Duodenal mucosa (tissue), 2 donors: ENCODE data around the gene NWD2.
"Not testable (repeated sequence)": the region's sequence is repeated elsewhere in the genome, so short reads cannot be mapped to it uniquely, and the experiment has no call there.

Experiments used
- H3K27ac ChIP-seq: one replicate; pipeline ENCODE4 v1.7.0; 2013; ENCODE audit warnings: low read depth, low read length
- H3K27me3 ChIP-seq, 2 donors: one replicate each; pipeline ENCODE4 v1.7.0; 2013; ENCODE audit warnings: low read length in 2 of 2, control low read depth in 1 of 2; ENCODE audit not compliant: insufficient read depth in 2 of 2, control insufficient read depth in 1 of 2
- H3K36me3 ChIP-seq, 2 donors: one replicate each; pipeline ENCODE4 v1.7.0; 2013; ENCODE audit warnings: low read length in 2 of 2, control low read depth in 1 of 2; ENCODE audit not compliant: insufficient read depth in 2 of 2, control insufficient read depth in 1 of 2
- H3K4me1 ChIP-seq, 2 donors: one replicate each; pipeline ENCODE4 v1.7.0; 2013; ENCODE audit warnings: low read length in 2 of 2, control low read depth in 1 of 2; ENCODE audit not compliant: insufficient read depth in 2 of 2, control insufficient read depth in 1 of 2
- H3K4me3 ChIP-seq, 2 donors: one replicate each; pipeline ENCODE4 v1.7.0; 2013; ENCODE audit warnings: low read length in 2 of 2, low read depth in 1 of 2
- H3K9ac ChIP-seq, 2 donors: one replicate each; pipeline ENCODE4 v1.7.0; 2013; ENCODE audit warnings: low read length in 2 of 2, low read depth in 1 of 2
- H3K9me3 ChIP-seq, 2 donors: one replicate each; pipeline ENCODE4 v1.7.0; 2013; ENCODE audit warnings: low read length in 2 of 2, control low read depth in 1 of 2; ENCODE audit not compliant: control insufficient read depth in 1 of 2

The NWD2 gene, protein sequence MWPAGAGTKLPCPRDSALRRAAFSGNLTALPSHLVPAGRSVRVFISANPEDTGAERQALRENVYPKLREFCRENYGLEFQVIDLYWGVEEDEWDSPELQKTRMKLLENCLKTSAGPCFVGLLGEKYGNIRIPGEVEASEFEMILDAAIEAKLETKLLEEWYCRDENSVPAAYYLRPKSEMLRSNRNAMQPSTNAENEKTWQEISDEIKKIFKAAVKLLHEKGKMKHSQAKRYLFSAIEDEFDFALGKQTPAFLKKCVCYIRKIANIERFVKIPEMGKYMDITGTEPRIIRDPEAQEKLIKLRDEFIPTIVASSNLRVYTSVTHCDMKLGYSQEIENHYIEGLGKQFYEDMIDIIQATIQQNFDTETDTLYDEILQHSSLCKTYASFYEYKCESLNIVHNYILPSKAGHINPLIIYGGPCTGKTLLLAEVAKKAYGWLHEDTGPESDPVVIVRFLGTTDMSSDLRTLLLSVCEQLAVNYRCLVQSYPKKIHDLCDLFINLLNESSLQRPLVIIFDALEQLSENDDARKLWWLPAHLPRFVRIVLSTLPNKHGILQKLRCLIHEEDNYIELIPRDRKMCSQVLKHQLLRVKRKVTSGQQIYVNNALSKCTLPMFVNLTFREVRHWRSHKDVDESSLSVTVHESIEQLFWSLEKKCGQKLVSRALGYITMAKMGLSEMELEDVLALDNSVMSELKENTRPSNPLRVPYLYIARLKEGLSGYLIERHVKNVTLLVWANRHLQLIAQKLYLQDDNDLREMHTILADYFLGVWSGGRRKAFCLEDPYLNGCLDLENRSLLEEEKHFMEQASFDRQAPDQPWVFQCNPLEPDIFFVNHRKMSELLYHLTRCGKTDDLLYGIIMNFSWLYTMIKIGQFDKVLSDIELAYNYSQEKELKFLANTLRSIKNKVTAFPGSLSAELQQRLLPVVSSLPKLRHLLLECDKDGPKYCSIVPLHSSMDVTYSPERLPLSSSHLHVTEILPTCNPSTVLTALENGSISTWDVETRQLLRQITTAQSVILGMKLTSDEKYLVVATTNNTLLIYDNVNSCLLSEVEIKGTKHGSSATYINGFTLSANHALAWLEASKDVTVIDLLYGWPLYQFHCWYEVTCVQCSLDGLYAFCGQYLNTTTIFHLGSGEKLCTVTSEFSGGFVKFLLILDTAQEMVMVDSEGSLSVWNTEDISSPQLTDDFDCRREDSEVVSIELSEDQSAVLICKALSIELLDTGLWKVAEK (N-terminal part only)

DNA sequence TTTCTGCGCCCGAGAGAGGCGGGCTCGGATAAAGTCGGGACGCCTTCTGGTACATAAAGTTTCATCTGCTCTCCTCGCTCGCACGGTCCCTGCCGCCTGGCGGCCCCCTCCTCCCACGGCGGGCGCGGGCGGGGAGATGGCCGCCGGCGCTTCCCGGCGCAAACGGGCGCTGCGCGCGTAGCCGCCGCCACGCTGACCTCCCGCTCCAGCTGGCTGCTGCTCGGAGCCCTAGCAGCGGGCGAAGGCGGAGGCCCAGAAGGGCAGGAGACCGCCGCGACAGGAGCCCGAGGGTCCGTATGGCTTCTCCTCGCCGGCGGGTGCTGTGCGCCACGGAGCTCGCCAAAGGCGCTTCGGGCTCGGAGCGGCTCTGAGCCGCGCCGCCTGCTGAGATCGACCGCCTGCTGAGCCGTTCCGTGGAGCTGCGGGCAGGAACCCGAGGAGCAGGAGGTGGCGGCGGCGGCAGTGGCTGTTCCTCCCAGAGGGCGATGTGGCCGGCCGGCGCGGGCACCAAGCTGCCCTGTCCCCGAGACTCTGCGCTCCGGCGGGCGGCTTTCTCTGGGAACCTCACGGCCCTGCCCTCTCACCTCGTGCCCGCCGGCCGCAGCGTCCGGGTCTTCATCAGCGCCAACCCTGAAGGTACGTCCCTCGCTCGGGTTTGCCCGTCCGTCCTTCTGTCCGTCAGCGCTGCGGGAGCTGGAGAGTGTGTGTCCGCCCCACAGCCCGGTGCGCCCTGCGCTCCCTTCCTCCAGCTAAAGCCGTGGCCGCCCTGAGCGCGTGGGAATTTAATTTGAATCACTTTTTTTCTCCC lies at the start of gene NWD2:
Gene NWD2, plus strand, starts transcription at position 161 of the 808 bp plus-strand sequence. Its CDS starts 325 bp downstream, at position 486.
- no peak within 1 kb of the TSS for H3K27ac ChIP-seq
- H3K4me3 ChIP-seq, result no peak within 1 kb of the TSS
- no peak within 1 kb of the TSS for H3K9ac ChIP-seq
- H3K4me1 ChIP-seq, result peaks cover 0 to 3% of the 10 kb centered on the region in 2 donors
- no peaks in the 10 kb centered on the region for H3K9me3 ChIP-seq
- no peaks in the 10 kb centered on the region for H3K36me3 ChIP-seq
- H3K27me3 ChIP-seq, result peaks cover 31 to 49% of the 10 kb centered on the region in 2 donors

DNA sequence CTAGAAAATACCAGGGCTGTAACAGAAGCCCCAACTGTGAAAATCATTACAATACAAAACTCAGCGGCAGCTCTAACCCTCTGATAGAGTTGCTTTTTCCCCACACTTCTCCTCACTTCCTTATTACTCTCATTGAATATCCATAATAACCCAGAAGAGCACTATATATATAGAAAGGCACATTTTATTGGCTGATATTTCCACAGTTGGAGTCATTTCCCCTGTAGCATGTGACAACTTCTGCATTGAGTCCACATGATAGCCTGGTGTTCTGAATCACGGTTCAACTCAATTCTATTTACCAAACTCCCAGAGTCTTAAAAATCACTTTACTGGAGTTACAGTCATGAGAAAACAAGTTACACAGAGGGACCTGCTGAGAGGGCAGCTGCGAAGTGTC lies 46.6 kb upstream of the NWD2 start:
- Histone ChIP-seq H3K4me1 (no peaks in the 10 kb centered on the region), H3K27me3 (no peaks in the 10 kb centered on the region), H3K27ac (no peak overlapping the region), H3K4me3 (no peak overlapping the region), H3K36me3 (no peaks in the 10 kb centered on the region), H3K9ac (no peak overlapping the region), H3K9me3 (no peaks in the 10 kb centered on the region)

DNA sequence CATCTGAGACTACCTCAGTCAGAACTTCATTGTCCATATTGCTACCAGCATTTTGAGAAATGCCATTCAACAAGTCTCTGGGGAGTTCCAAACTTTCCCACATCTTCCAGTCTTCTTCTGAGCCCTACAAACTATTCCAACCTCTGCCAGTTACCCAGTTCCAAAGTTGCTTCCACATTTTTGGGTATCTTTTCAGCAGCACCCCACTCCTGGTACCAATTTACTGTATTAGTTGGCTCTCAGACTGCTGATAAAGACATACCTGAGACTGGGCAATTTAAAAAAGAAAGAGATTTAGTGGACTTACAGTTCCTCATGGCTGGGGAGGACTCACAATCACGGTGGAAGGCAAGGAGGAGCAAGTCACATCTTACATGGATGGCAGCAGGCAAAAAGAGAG lies 39.8 kb upstream of the NWD2 start:
- H3K4me1 ChIP-seq, H3K4me3 ChIP-seq, H3K9ac ChIP-seq, H3K27me3 ChIP-seq, H3K36me3 ChIP-seq, H3K27ac ChIP-seq: not testable (repeated sequence)
- H3K9me3 ChIP-seq, result peaks cover 10 to 15% of the 10 kb centered on the region in 2 donors

DNA sequence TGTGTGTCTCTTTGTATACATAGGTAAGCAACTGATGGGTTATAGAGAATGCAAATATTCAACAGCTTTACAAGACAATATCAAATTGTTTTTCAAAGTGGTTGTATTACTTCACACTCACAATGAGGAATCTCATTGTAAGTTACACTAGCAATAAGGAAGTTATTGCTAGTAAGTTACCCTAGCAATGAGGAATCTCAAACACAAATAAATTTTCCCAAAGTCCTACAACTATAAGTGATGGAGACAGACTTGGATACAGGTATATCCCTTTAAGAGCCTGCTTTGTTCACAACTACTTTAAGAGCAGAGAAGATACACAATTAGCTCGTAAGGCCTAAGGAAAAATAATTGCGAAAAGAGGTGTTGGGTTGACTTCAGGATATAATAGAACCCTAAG lies 28.3 kb upstream of the NWD2 start:
- H3K27me3 ChIP-seq, result no peaks in the 10 kb centered on the region
- H3K4me1 ChIP-seq, result no peaks in the 10 kb centered on the region
- H3K4me3 ChIP-seq, result no peak overlapping the region
- no peaks in the 10 kb centered on the region for H3K36me3 ChIP-seq
- H3K9ac ChIP-seq, result no peak overlapping the region
- no peaks in the 10 kb centered on the region for H3K9me3 ChIP-seq
- no peak overlapping the region for H3K27ac ChIP-seq

DNA sequence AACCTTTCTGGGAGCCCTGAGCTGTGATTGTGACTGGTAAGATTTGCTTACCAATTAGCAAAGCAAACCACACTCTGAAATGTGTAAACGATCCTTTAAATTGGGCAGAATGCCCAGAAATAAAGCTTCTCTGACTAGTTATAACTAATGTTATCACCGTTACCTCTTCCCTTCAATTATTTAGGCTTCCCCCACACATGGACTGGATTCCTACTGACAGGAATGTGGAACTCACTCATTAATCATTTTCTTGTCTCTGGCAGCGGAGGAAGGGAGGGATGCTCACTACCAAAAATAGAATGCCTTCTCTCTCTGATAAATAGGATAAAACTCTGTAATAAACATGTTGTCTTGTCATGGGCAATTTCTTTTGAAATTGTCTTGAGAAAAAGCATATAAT lies 25.3 kb upstream of the NWD2 start:
- H3K36me3 ChIP-seq, result no peaks in the 10 kb centered on the region
- H3K4me3 ChIP-seq, result no peak overlapping the region
- H3K4me1 ChIP-seq, result no peaks in the 10 kb centered on the region
- no peaks in the 10 kb centered on the region for H3K27me3 ChIP-seq
- no peaks in the 10 kb centered on the region for H3K9me3 ChIP-seq
- H3K27ac ChIP-seq, result no peak overlapping the region
- H3K9ac ChIP-seq, result no peak overlapping the region

DNA sequence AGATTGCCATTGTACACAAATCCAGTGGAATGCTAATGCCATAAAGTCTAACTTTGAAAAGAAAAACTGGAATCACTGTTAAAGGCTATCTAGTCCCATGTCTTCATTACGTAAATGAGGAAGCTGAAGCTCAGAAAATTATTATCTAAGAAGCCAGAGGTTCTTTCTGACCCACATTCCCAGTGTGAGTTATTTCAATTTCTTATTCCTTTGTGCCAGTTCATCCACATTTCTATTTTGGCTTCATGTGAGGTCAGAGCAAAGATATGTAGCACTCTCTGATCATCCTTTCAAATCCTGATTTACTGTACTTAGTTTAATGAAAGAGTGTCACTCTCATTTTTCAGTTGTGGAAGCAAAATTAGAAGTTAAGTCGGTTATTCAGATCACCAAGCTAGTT lies 24.6 kb upstream of the NWD2 start:
- Histone ChIP-seq H3K4me1 (no peaks in the 10 kb centered on the region), H3K4me3 (no peak overlapping the region), H3K9ac (no peak overlapping the region)

DNA sequence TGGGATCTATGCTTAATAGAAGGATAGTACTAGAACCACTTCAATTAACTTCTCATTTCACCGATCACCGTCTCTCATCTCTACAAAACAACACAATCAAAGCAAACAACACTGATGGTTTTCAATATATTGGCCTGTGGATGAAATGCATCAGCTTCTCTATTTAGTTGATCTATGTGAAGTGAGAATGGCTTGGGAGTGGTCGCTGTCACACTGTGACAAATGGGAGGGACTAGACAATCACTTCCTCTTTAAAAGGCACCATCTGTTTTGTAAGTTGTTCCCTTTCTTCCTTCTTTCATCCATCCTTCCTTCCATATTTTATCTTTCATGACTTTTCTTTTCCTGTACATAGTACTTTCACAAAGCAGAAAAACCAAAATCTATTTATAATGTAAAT lies 23.9 kb upstream of the NWD2 start:
- Histone ChIP-seq H3K4me1 (no peaks in the 10 kb centered on the region), H3K36me3 (no peaks in the 10 kb centered on the region), H3K9ac (no peak overlapping the region), H3K27ac (no peak overlapping the region), H3K4me3 (no peak overlapping the region), H3K27me3 (no peaks in the 10 kb centered on the region), H3K9me3 (no peaks in the 10 kb centered on the region)

More for the DNA sequence above, 24.6 kb upstream of the NWD2 start:
- Histone ChIP-seq H3K27me3 (no peaks in the 10 kb centered on the region), H3K36me3 (no peaks in the 10 kb centered on the region), H3K9me3 (no peaks in the 10 kb centered on the region), H3K27ac (no peak overlapping the region)

DNA sequence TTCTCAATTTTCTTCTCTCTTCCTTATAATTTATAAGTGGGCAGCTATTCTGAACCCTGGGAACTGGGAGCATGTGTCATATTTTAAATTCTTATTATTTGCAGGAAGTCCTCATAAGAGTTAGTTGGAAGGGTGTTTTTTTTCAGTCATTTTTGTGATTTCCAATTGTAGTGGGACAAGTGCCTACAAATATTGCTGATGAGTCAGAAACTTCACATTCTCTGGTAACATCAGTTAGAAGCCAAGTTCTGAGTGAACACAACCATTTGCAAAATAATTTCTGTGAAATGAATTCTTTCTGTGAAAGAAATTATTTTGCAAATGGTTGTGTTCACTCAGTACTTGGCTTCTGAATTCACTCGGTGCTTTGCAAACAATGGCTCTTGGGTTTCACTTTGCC lies 20.8 kb upstream of the NWD2 start:
- H3K9me3 ChIP-seq, result no peaks in the 10 kb centered on the region
- no peaks in the 10 kb centered on the region for H3K4me1 ChIP-seq
- no peaks in the 10 kb centered on the region for H3K27me3 ChIP-seq
- no peak overlapping the region for H3K4me3 ChIP-seq
- H3K9ac ChIP-seq, result no peak overlapping the region
- no peaks in the 10 kb centered on the region for H3K36me3 ChIP-seq
- no peak overlapping the region for H3K27ac ChIP-seq

DNA sequence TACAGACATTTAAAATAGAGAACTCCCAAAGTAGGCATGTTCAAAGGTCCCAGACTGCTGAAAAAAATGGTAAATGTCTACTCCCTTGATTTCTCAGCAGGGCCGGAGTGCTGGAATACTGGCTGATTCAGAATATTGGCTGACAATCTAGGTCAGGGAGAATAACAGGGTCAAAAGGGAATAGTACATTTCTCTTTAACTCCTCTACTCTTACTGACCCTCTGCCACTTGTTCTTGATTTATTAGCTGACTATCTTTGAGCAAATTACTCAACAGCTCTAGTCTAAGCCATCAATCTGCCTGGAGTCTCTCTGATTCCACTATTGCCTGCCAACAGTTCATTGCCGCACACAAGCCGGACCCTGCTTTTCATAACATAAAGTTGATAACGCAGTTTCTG lies 19.7 kb upstream of the NWD2 start:
- Histone ChIP-seq H3K27ac (no peak overlapping the region), H3K27me3 (no peaks in the 10 kb centered on the region), H3K4me1 (no peaks in the 10 kb centered on the region), H3K9ac (no peak overlapping the region), H3K36me3 (no peaks in the 10 kb centered on the region), H3K4me3 (no peak overlapping the region), H3K9me3 (no peaks in the 10 kb centered on the region)
